ENCODE measurements around the gene TM7SF2. TPM values are rescaled to one million over a fixed set of nuclear protein-coding genes. Genes with fewer than 3 reads are reported as not detected.
"Not testable (repeated sequence)": the region's sequence is repeated elsewhere in the genome, so short reads cannot be mapped to it uniquely, and the experiment has no call there.

TM7SF2 gene
- total RNA-seq, 4 donors from 2014 or later, result 118 to 374 (median 160) TPM

DNA sequence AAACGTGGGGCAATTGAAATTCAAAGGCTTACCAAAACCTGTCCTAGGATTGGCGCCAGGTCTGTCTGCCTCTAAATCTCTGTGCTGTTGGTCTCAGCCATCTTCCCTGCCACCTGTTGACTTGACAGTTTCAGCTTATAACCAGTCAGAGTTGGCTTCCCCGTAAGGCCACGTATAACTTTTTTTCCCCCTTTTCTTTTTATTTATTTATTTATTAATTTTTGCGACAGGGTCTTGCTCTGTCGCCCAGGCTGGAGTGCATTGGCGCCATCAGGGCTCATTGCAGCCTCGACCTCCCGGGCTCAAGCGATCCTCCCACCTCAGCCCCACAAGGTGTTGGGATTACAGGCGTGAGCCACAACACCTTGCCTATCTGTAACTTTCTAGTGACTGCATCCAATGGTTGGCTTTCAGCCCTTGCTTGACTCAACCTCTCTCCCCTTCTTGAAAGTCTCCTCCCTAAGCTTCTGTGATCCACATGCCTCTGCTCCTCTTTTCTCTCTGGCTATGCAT, 24.0 kb downstream of the TM7SF2 start:
- WGBS, 2 donors, result 44 to 56% methylated on average over 11 of the region's 11 CpGs
- DNase-seq (ENCODE audit: low spot score in 2 of 2), result no peak
- intact Hi-C loops (cut with DNase I; ENCODE audit: low total_unique reads), result no loop called here
- H3K4me3 ChIP-seq (ENCODE audit: low read depth, poor library complexity, severe bottlenecking), result no peak overlapping the region
- TF ChIP-seq, protein P1, sequence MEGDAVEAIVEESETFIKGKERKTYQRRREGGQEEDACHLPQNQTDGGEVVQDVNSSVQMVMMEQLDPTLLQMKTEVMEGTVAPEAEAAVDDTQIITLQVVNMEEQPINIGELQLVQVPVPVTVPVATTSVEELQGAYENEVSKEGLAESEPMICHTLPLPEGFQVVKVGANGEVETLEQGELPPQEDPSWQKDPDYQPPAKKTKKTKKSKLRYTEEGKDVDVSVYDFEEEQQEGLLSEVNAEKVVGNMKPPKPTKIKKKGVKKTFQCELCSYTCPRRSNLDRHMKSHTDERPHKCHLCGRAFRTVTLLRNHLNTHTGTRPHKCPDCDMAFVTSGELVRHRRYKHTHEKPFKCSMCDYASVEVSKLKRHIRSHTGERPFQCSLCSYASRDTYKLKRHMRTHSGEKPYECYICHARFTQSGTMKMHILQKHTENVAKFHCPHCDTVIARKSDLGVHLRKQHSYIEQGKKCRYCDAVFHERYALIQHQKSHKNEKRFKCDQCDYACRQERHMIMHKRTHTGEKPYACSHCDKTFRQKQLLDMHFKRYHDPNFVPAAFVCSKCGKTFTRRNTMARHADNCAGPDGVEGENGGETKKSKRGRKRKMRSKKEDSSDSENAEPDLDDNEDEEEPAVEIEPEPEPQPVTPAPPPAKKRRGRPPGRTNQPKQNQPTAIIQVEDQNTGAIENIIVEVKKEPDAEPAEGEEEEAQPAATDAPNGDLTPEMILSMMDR (IDR thresholded peaks at IDR 0.05), result no peak
- no peak for TF ChIP-seq POLR2A (IDR thresholded peaks at IDR 0.05)

DNA sequence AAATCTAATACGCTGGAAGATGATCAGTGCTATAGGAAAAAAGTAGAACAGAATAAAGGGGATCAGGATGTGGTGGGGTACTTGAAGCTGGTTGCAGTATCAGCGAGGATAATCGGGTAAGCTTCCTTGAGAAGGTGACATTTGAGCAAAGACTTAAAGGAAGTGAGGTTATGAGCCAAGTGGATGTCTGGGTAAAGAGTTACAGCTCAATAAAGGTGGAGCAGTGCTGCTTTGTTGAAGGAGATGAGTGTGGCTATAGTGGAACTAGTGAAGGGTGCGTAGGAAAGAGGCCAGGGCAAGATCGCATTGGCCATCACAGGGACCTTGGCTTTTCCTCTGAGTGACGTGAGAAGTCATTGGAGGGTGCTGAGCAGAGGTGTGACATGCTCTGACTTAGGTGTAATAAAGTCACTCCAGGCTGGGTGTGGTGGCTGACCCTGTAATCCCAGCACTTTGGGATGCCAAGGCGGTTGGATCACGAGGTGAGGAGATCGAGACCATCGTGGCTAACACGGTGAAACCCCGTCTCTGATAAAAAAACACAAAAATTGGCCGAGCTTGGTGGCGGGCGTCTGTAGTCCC, 24.9 kb downstream of the TM7SF2 start:
- intact Hi-C loops (cut with DNase I; ENCODE audit: low total_unique reads), result no loop called here
- TF ChIP-seq, protein P1 (IDR thresholded peaks at IDR 0.05), result no peak
- no peak for TF ChIP-seq POLR2A (IDR thresholded peaks at IDR 0.05)
- 89 to 92% methylated on average over 15 of the region's 15 CpGs for WGBS, 2 donors
- DNase-seq (ENCODE audit: low spot score in 2 of 2), result no peak
- H3K4me3 ChIP-seq (ENCODE audit: low read depth, poor library complexity, severe bottlenecking), result no peak overlapping the region

DNA sequence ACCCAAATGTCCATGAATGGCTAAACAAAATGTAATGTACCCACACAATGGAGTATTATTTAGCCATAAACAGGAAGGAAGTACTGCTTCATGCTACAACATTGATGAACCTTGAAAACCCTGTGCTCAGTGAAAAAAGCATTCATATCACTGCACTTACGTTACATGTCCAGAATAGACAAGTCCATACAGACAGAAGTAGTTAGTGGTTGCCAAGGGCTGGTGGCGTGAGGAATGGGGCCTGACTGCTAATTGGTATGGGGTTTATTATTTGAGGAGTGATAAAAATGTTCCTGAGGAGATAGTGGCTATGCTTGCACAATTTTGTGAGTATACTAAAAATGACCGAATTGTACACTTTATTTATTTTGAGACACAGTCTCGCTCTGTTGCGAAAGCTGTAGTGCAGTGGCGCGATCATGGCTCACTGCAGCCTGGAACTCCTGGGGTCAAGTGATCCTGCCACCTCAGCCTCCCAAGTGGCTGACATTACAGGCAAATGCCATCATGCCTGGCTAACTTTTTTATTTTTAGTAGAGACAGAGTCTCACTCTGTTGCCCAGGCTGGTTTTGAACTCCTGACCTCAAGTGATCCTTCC, 30.3 kb downstream of the TM7SF2 start:
- intact Hi-C loops (cut with DNase I; ENCODE audit: low total_unique reads), result no loop called here
- WGBS, 2 donors, result 82 to 83% methylated on average over 7 of the region's 7 CpGs
- no peak overlapping the region for H3K4me3 ChIP-seq (ENCODE audit: low read depth, poor library complexity, severe bottlenecking)
- DNase-seq (ENCODE audit: low spot score in 2 of 2), result no peak
- TF ChIP-seq POLR2A (IDR thresholded peaks at IDR 0.05), result no peak
- TF ChIP-seq, protein P1 (IDR thresholded peaks at IDR 0.05), result no peak

DNA sequence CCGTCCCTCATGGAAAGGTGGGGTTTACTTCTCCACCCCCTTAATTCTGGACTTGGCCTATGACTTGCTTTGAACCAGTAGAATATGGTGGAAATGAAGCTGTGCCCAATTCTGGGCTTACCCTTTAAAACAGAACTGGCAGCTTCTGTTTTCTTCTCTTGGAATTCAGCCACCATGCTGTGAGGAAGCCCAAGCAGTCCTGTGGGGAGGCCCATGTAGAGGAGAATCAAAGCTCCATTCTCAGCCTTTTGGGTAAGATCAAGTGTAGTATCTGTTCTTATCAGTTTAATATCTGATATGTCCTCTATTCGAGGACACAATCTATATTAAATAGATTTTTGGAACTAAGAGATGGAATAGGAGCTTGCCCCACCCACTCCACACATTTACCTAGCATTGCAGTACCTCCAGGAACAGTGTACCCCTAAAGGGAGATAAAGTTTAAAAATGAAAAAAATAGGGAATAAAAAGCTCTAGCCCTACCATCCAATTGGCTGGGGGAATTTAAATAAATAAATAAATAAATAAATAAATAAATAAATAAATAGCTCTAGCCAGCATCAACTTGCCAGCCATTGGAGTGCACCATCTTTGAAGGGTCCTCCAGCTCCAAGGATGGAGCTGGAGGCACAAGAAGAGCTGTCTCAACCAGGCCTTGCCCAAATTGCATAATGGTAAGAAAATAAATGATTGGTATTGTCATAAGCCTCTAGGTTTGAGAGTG, 35.8 kb downstream of the TM7SF2 start:
- DNase-seq (ENCODE audit: low spot score in 2 of 2), result no peak
- TF ChIP-seq, protein P1 (IDR thresholded peaks at IDR 0.05), result no peak
- TF ChIP-seq POLR2A (IDR thresholded peaks at IDR 0.05), result no peak
- no peak overlapping the region for H3K4me3 ChIP-seq (ENCODE audit: low read depth, poor library complexity, severe bottlenecking)
- 87 to 90% methylated on average over 2 of the region's 2 CpGs for WGBS, 2 donors
- intact Hi-C loops (cut with DNase I; ENCODE audit: low total_unique reads), result no loop called here

DNA sequence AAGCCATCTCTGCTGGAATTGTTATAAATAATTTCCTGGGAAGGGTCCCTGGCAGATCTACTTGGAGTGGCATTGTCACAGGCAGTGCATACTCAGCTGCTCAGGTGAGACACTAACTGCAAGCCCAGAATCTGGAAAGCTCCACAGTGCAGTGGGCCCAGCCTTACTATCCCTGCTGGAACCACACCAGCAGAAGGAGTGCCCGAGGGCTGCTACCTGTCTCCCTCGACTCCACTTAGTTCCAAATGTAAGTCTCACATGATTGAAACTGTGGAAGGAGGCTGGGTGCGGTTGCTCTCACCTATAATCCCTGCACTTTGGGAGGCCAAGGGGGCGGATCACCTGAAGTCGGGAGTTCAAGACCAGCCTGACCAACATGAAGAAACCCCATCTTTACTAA, 37.0 kb downstream of the TM7SF2 start:
- DNase-seq (ENCODE audit: low spot score in 2 of 2), result no peak
- no peak for TF ChIP-seq POLR2A (IDR thresholded peaks at IDR 0.05)
- TF ChIP-seq, protein P1 (IDR thresholded peaks at IDR 0.05), result no peak
- 63 to 71% methylated on average over 5 of the region's 5 CpGs for WGBS, 2 donors

DNA sequence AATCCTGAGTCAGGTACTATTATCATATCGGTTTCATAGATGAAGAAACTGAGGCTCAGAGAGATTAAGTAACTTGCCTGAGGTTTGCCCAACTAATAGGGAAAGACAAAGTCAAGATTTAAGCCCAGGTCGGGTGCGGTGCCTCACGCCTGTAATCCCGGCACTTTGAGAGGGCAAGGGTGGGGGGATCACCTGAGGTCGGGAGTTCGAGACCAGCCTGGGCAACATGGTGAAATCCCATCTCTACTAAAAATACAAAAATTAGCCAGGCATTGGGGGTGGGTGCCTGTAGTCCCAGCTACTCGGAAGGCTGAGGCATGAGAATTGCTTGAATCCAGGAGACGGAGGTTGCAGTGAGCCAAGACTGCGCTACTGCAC, 38.4 kb downstream of the TM7SF2 start:
- H3K4me3 ChIP-seq (ENCODE audit: low read depth, poor library complexity, severe bottlenecking); intact Hi-C loops (cut with DNase I; ENCODE audit: low total_unique reads); DNase-seq (ENCODE audit: low spot score in 2 of 2): not testable (repeated sequence)
- 75% methylated on average over 10 of the region's 10 CpGs for WGBS, 2 donors

More for the DNA sequence above, 37.0 kb downstream of the TM7SF2 start:
- intact Hi-C loops (cut with DNase I; ENCODE audit: low total_unique reads), result no loop called here
- no peak overlapping the region for H3K4me3 ChIP-seq (ENCODE audit: low read depth, poor library complexity, severe bottlenecking)
